Measurements from ENCODE around the gene RHBDD1. TPM values are rescaled to one million over a fixed set of nuclear protein-coding genes. Genes with fewer than 3 reads are reported as not detected.

Gene RHBDD1
- polyA plus RNA-seq, 2 of the 4 experiments (the other 2 are of a cell fraction): 8.3 to 46.9 TPM

- TF ChIP-seq ATOH8 (CRISPR knock-in tag; IDR thresholded peaks at IDR 0.05; ENCODE audit: low read depth) (peak; percentile 80), REST (IDR thresholded peaks at IDR 0.05) (no peak), MAZ (IDR thresholded peaks at IDR 0.05; ENCODE audit: borderline replicate concordance, low read depth, low read length) (no peak), HDAC2 (IDR thresholded peaks at IDR 0.05) (0 out of 2 replicates have a peak, but pooled peaks have one; percentile 20), ZSCAN20 (CRISPR knock-in tag; IDR thresholded peaks at IDR 0.05) (0 out of 2 replicates have a peak, but pooled peaks have one; percentile 60), TFCP2L1 (CRISPR knock-in tag; IDR thresholded peaks at IDR 0.05) (no peak), HOXB5 (CRISPR knock-in tag; IDR thresholded peaks at IDR 0.05) (peak; percentile 79), RARB (CRISPR knock-in tag; IDR thresholded peaks at IDR 0.05) (0 out of 2 replicates have a peak, but pooled peaks have one; percentile 43), E2F6 (IDR thresholded peaks at IDR 0.05; ENCODE audit: borderline replicate concordance, low read depth) (peak; percentile 92), GATA3 (IDR thresholded peaks at IDR 0.05; ENCODE audit: borderline replicate concordance) (peak; percentile 44), HOXB13 (CRISPR knock-in tag; IDR thresholded peaks at IDR 0.05; ENCODE audit: low read depth) (peak; percentile 78; the same call in 1 of the 2 replicates)
- TF ChIP-seq, protein P1, sequence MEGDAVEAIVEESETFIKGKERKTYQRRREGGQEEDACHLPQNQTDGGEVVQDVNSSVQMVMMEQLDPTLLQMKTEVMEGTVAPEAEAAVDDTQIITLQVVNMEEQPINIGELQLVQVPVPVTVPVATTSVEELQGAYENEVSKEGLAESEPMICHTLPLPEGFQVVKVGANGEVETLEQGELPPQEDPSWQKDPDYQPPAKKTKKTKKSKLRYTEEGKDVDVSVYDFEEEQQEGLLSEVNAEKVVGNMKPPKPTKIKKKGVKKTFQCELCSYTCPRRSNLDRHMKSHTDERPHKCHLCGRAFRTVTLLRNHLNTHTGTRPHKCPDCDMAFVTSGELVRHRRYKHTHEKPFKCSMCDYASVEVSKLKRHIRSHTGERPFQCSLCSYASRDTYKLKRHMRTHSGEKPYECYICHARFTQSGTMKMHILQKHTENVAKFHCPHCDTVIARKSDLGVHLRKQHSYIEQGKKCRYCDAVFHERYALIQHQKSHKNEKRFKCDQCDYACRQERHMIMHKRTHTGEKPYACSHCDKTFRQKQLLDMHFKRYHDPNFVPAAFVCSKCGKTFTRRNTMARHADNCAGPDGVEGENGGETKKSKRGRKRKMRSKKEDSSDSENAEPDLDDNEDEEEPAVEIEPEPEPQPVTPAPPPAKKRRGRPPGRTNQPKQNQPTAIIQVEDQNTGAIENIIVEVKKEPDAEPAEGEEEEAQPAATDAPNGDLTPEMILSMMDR (IDR thresholded peaks at IDR 0.05): no peak
These were observed 44.8 kb upstream of the RHBDD1 start (continued) for GRCh38 chr2:226791056-226791486.

- Histone ChIP-seq H3K4me2 (peak overlapping the region; percentile 96), H3K4me3 (peak overlapping the region; percentile 48), H3K9me3 (no peaks in the 10 kb centered on the region), H3K4me1 (peaks cover 58% of the 10 kb centered on the region), H3K27ac (peak overlapping the region; percentile 91 to 93)
- FAIRE-seq (no peak), DNase-seq (ENCODE audit: low read depth in 1 of 2, low spot score in 1 of 2) (peak; percentile 87 to 92), ATAC-seq (peak; percentile 85 to 92)
- POLR2A ChIA-PET: interaction anchor here (1.0 kb wide), 1 partner anchor 36 kb away, joined by 3 read pairs; no protein-coding TSS in a partner anchor
- WGBS (ENCODE audit: missing lambda C conversion rate): 2% methylated on average over 19 of the region's 56 CpGs
- CTCF ChIA-PET: interaction anchor here (0.9 to 1.1 kb wide), 2 partner anchors 11 to 20 kb away, joined by 3 read pairs; no protein-coding TSS in a partner anchor
- TF ChIP-seq E2F6 (IDR thresholded peaks at IDR 0.05; ENCODE audit: borderline replicate concordance, low read depth) (peak; percentile 54; the same call in 1 of the 2 replicates), KDM1A (IDR thresholded peaks at IDR 0.05; ENCODE audit: low read depth) (no peak), MYC (IDR thresholded peaks at IDR 0.05; ENCODE audit: borderline replicate concordance, low read length) (peak; percentile 76; the same call in 1 of the 2 replicates), GATA3 (IDR thresholded peaks at IDR 0.05; ENCODE audit: borderline replicate concordance) (no peak), MAZ (IDR thresholded peaks at IDR 0.05; ENCODE audit: borderline replicate concordance, low read depth, low read length) (0 out of 2 replicates have a peak, but pooled peaks have one; percentile 19), PHF8 (IDR thresholded peaks at IDR 0.05; ENCODE audit: borderline replicate concordance, low read depth) (peak; percentile 64; the same call in 1 of the 2 replicates), BCL3 (IDR thresholded peaks at IDR 0.05) (peak; percentile 79; the same call in 1 of the 3 replicates), NPAS2 (CRISPR knock-in tag; IDR thresholded peaks at IDR 0.05; ENCODE audit: borderline replicate concordance) (no peak), HOXB5 (CRISPR knock-in tag; IDR thresholded peaks at IDR 0.05) (peak; percentile 67; the same call in 1 of the 2 replicates), JUN (IDR thresholded peaks at IDR 0.05) (peak; percentile 64 to 81; a peak in 3 of 5 replicates), MAX (IDR thresholded peaks at IDR 0.05) (peak; percentile 65)
- TF ChIP-seq, protein P2, sequence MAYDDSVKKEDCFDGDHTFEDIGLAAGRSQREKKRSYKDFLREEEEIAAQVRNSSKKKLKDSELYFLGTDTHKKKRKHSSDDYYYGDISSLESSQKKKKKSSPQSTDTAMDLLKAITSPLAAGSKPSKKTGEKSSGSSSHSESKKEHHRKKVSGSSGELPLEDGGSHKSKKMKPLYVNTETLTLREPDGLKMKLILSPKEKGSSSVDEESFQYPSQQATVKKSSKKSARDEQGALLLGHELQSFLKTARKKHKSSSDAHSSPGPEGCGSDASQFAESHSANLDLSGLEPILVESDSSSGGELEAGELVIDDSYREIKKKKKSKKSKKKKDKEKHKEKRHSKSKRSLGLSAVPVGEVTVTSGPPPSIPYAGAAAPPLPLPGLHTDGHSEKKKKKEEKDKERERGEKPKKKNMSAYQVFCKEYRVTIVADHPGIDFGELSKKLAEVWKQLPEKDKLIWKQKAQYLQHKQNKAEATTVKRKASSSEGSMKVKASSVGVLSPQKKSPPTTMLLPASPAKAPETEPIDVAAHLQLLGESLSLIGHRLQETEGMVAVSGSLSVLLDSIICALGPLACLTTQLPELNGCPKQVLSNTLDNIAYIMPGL (CRISPR knock-in tag; IDR thresholded peaks at IDR 0.05; ENCODE audit: borderline replicate concordance): no peak
- TF ChIP-seq, protein P3, sequence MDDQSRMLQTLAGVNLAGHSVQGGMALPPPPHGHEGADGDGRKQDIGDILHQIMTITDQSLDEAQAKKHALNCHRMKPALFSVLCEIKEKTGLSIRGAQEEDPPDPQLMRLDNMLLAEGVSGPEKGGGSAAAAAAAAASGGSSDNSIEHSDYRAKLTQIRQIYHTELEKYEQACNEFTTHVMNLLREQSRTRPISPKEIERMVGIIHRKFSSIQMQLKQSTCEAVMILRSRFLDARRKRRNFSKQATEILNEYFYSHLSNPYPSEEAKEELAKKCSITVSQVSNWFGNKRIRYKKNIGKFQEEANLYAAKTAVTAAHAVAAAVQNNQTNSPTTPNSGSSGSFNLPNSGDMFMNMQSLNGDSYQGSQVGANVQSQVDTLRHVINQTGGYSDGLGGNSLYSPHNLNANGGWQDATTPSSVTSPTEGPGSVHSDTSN (IDR thresholded peaks at IDR 0.05): peak; percentile 85
These were observed 44.3 kb upstream of the RHBDD1 start for GRCh38 chr2:226791487-226792081.
